ENCODE measurements around the gene GJD3. TPM values are rescaled to one million over a fixed set of nuclear protein-coding genes. Genes with fewer than 3 reads are reported as not detected.

GJD3 gene
- total and polyA plus RNA-seq, 2 donors (not counting 1 experiment from before 2014, with no cell fraction given) = not detected

GRCh38 chr17:40318830-40319391 lies 45.6 kb downstream of the GJD3 start:
- H3K27me3 ChIP-seq (replicated peaks in 1 of 4; ENCODE audit: control extremely low read depth in 1 of 4, control insufficient read depth in 3 of 4, insufficient read depth in 4 of 4, low read length in 3 of 4) = no peaks in the 10 kb centered on the region
- H3K4me2 ChIP-seq (replicated peaks; ENCODE audit: low read depth, low read length, poor library complexity, severe bottlenecking) = peak overlapping the region; percentile 98
- no peaks in the 10 kb centered on the region for H3K27me3 Mint-ChIP-seq
- ChIA-PET CTCF (interaction anchor here (0.7 to 9.8 kb wide), 11 partner anchors 9 to 296 kb away, joined by 3 to 119 read pairs (median 4); partner anchors contain the start of gene RARA), POLR2A (interaction anchor here (0.6 to 1.7 kb wide), 7 partner anchors 9 to 229 kb away, joined by 3 to 6 read pairs (median 4); partner anchors contain the start of gene RARA)
- peak overlapping the region; percentile 63 for H2AFZ ChIP-seq (ENCODE audit: insufficient read depth, low read depth, low read length, poor library complexity, severe bottlenecking)
- no peaks in the 10 kb centered on the region for H3K9me3 Mint-ChIP-seq (ENCODE audit: insufficient read depth)
- intact Hi-C loops (cut with micrococcal nuclease) = loop anchor here (1.0 kb wide), 5 partner anchors 7 to 31 kb away; partner anchors contain the start of gene RARA
- H4K20me1 ChIP-seq (ENCODE audit: control insufficient read depth, insufficient read depth, low read length, poor library complexity, severe bottlenecking) = peaks cover 8% of the 10 kb centered on the region
- no peak for ATAC-seq (ENCODE audit: low read depth)
- H3K79me2 ChIP-seq (ENCODE audit: control insufficient read depth, insufficient read depth, low read length) = peaks cover 73% of the 10 kb centered on the region
- H3K4me1 Mint-ChIP-seq = peaks cover 80% of the 10 kb centered on the region
- peak overlapping the region; percentile 100 for H3K27ac Mint-ChIP-seq
- 15% methylated on average over 13 of the region's 13 CpGs for WGBS (ENCODE audit: insufficient coverage)
- H3K9ac ChIP-seq (ENCODE audit: low read length) = peak overlapping the region; percentile 92
- no peak for DNase-seq
- peaks cover 64 to 85% of the 10 kb centered on the region in 2 donors for H3K4me1 ChIP-seq (ENCODE audit: control insufficient read depth in 2 of 2, insufficient read depth in 2 of 2, low read length in 2 of 2)
- H3K9me3 ChIP-seq (ENCODE audit: control extremely low read depth in 1 of 3, control insufficient read depth in 2 of 3, insufficient read depth in 1 of 3, low read length in 2 of 3) = no peaks in the 10 kb centered on the region
- peak overlapping the region; percentile 97 for H3K4me3 Mint-ChIP-seq
- TF ChIP-seq EZH2 (IDR thresholded peaks at IDR 0.05; ENCODE audit: borderline replicate concordance, insufficient read depth, low read depth, low read length, poor library complexity, severe bottlenecking) (no peak), CTCF (IDR thresholded peaks at IDR 0.05) (no peak)
- no peaks in the 10 kb centered on the region for H3K36me3 ChIP-seq (replicated peaks in 1 of 2; ENCODE audit: control extremely low read depth in 1 of 2, control insufficient read depth in 1 of 2, extremely low read depth in 1 of 2, insufficient read depth in 2 of 2, low read length in 1 of 2)
- H3K27ac ChIP-seq (ENCODE audit: low read length in 2 of 2) = peak overlapping the region; percentile 95 to 96
- peak overlapping the region; percentile 82 to 100 (median 93) for H3K4me3 ChIP-seq (ENCODE audit: control extremely low read depth in 1 of 5, extremely low read depth in 1 of 5, insufficient read depth in 1 of 5, low read depth in 2 of 5, low read length in 4 of 5)

Measured in B cell (primary cell).